ENCODE results near the gene LGI4.
"Not testable (repeated sequence)": the region's sequence is repeated elsewhere in the genome, so short reads cannot be mapped to it uniquely, and the experiment has no call there.

LGI4 gene

DNA sequence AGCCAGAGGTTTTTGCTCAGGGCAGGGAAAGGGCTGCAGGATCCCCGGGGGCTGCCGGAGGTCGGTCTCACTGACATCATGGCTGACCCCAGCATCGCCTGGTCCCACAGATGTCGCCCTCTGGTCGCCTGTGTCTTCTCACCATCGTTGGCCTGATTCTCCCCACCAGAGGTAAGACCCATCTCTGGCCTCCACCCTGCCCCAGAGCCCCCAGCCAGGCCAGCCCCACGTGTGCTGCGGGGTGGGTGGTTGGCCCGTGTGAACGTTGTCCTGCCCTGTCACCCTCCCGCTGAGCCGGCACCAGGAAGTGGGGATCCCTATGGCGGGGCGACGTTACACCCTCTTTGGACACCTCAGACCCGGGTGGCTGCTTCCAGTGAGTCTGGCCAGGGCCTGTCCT is 20.6 kb upstream of the LGI4 start:
- in situ Hi-C loops (cut with HindIII; ENCODE audit: low sequenced_read_pairs): no loop called here
- TF ChIP-seq, protein P1, sequence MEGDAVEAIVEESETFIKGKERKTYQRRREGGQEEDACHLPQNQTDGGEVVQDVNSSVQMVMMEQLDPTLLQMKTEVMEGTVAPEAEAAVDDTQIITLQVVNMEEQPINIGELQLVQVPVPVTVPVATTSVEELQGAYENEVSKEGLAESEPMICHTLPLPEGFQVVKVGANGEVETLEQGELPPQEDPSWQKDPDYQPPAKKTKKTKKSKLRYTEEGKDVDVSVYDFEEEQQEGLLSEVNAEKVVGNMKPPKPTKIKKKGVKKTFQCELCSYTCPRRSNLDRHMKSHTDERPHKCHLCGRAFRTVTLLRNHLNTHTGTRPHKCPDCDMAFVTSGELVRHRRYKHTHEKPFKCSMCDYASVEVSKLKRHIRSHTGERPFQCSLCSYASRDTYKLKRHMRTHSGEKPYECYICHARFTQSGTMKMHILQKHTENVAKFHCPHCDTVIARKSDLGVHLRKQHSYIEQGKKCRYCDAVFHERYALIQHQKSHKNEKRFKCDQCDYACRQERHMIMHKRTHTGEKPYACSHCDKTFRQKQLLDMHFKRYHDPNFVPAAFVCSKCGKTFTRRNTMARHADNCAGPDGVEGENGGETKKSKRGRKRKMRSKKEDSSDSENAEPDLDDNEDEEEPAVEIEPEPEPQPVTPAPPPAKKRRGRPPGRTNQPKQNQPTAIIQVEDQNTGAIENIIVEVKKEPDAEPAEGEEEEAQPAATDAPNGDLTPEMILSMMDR (IDR thresholded peaks at IDR 0.05; ENCODE audit: low read depth, low read length, missing control alignments): no peak
- H3K4me3 ChIP-seq (ENCODE audit: low read depth, low read length): peak overlapping the region; percentile 73
- DNase-seq (ENCODE audit: low read depth): no peak

DNA sequence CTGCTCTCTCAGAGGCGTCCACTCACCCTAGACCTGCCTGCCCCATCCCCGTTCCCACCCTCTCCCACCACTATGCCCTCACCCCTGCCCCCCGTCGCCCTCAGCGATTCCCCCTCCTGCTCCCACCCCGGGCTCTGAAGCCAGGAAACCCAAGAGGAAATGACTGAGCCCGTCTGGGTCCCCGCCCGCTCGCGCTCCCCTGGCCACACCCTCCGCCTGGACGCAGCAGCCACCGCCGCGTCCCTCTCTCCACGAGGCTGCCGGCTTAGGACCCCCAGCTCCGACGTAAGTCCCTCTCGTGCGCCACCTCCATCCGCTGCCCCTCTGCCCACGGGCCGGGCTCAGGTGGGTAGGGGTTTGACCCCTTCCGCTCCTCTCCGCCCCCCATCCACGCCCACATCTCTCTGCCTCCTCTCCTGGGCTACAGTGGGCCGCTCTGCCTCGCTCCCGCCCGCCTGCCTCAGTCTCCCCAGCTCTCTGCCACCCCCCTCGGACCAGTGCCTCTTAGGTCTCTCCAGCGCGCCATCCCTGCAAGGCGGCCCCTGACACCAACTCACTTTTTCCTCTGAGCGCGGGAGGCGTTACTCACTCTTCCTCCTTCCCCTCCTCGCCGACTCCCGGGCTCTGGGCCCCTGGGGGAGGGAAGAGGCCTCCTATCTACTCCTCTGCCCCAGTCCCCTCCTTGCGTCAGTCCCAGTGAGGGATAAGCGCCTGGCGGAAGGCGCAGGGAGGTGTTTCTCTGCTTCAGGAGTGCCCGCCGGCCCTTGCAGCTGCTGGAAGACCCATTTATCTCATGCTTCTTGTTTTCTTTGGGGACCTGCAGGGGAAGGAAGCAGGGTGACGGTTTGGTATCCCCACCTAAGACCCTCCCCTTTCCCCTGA is 19.9 kb upstream of the LGI4 start, which contains the start of gene FXYD5:
FXYD5 (plus strand) TSS at position 211 of the 882 bp plus-strand sequence. CDS start 816 bp downstream, outside the sequence.
- no peak for DNase-seq (ENCODE audit: low read depth)
- in situ Hi-C loops (cut with HindIII; ENCODE audit: low sequenced_read_pairs): no loop called here
- H3K4me3 ChIP-seq (ENCODE audit: low read depth, low read length): peak within 1 kb of the TSS; percentile 73

GRCh38 chr19:35153701-35154524 is 19.1 kb upstream of the LGI4 start:
- DNase-seq (ENCODE audit: low read depth): no peak

More for the DNA sequence above, 19.9 kb upstream of the LGI4 start, which contains the start of gene FXYD5:
- TF ChIP-seq, protein P1 (IDR thresholded peaks at IDR 0.05; ENCODE audit: low read depth, low read length, missing control alignments): peak; percentile 4

DNA sequence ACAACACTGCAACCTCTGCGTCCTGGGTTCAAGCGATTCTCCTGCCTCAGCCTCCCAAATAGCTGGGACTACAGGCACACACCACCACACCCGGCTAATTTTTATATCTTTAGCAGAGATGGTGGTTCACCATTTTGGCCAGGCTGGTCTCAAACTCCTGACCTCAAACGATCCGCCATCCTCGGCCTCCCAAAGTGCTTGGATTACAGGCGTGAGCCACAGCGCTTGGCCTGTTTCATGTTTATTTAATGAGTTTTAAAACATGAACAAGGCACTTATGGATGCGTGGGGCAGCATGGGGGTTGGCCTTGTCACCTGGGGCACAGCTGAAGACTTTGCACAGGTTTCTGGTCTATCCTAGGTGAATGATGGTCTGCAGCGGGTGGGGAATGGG is 18.3 kb upstream of the LGI4 start:
- H3K4me3 ChIP-seq (ENCODE audit: low read depth, low read length); DNase-seq (ENCODE audit: low read depth); in situ Hi-C loops (cut with HindIII; ENCODE audit: low sequenced_read_pairs): not testable (repeated sequence)

More at GRCh38 chr19:35153701-35154524, 19.1 kb upstream of the LGI4 start:
- peak overlapping the region; percentile 73 for H3K4me3 ChIP-seq (ENCODE audit: low read depth, low read length)
- TF ChIP-seq, protein P1 (IDR thresholded peaks at IDR 0.05; ENCODE audit: low read depth, low read length, missing control alignments): peak; percentile 71
- in situ Hi-C loops (cut with HindIII; ENCODE audit: low sequenced_read_pairs): no loop called here

- H3K4me3 ChIP-seq (ENCODE audit: low read depth, low read length): no peak overlapping the region
- DNase-seq (ENCODE audit: low read depth): no peak
- TF ChIP-seq, protein P1 (IDR thresholded peaks at IDR 0.05; ENCODE audit: low read depth, low read length, missing control alignments): no peak
- in situ Hi-C loops (cut with HindIII; ENCODE audit: low sequenced_read_pairs): no loop called here
Measured at GRCh38 chr19:35151273-35152065, 16.6 kb upstream of the LGI4 start.

- in situ Hi-C loops (cut with HindIII; ENCODE audit: low sequenced_read_pairs): no loop called here
- TF ChIP-seq, protein P1 (IDR thresholded peaks at IDR 0.05; ENCODE audit: low read depth, low read length, missing control alignments): no peak
- no peak overlapping the region for H3K4me3 ChIP-seq (ENCODE audit: low read depth, low read length)
- DNase-seq (ENCODE audit: low read depth): no peak
Measured at GRCh38 chr19:35150445-35150844, 15.6 kb upstream of the LGI4 start.

Data from astrocyte of the cerebellum (primary cell).